CD4-positive, alpha-beta T cell treated with Interleukin-4 for 4 hours (primary cell): Measurements from ENCODE around the gene LILRA2.
"Not testable (repeated sequence)": the region's sequence is repeated elsewhere in the genome, so short reads cannot be mapped to it uniquely, and the experiment has no call there.

ENCODE experiments used
- DNase-seq: peaks from one replicate; pipeline ENCODE4 v3.0.0-alpha.2; 2020

LILRA2 gene

GRCh38 chr19:54571715-54572615 is 1.6 kb upstream of the LILRA2 start:
- not testable (repeated sequence) for DNase-seq

- no peak for DNase-seq
Measured at GRCh38 chr19:54572696-54573311, 786 bp upstream of the LILRA2 start.

- DNase-seq = no peak
Measured at GRCh38 chr19:54574051-54574450, 461 bp downstream of the LILRA2 start.

- DNase-seq = no peak
Measured at GRCh38 chr19:54574527-54575056, 1.0 kb downstream of the LILRA2 start.

GRCh38 chr19:54575205-54575604 is 1.6 kb downstream of the LILRA2 start:
- not testable (repeated sequence) for DNase-seq

GRCh38 chr19:54576411-54576976 is 2.9 kb downstream of the LILRA2 start:
- DNase-seq = no peak

- DNase-seq = no peak
Measured at GRCh38 chr19:54577334-54577733, 3.7 kb downstream of the LILRA2 start.

GRCh38 chr19:54578268-54578667 is 4.7 kb downstream of the LILRA2 start:
- not testable (repeated sequence) for DNase-seq

GRCh38 chr19:54586397-54586796 is 12.8 kb downstream of the LILRA2 start:
- no peak for DNase-seq

GRCh38 chr19:54587026-54587425 is 13.4 kb downstream of the LILRA2 start:
- DNase-seq = no peak

- not testable (repeated sequence) for DNase-seq
Measured at GRCh38 chr19:54593445-54593844, 19.9 kb downstream of the LILRA2 start, which contains the start of gene LILRA1. LILRA1 (plus strand) TSS chr19:54593632; CDS start chr19:54594245, 613 bp downstream.

GRCh38 chr19:54593931-54594626 is 20.5 kb downstream of the LILRA2 start:
- not testable (repeated sequence) for DNase-seq

GRCh38 chr19:54594737-54595136 is 21.1 kb downstream of the LILRA2 start:
- no peak for DNase-seq

GRCh38 chr19:54595680-54596436 is 22.3 kb downstream of the LILRA2 start:
- not testable (repeated sequence) for DNase-seq

- no peak for DNase-seq
Measured at GRCh38 chr19:54600212-54600611, 26.6 kb downstream of the LILRA2 start.

GRCh38 chr19:54606230-54606629 is 32.6 kb downstream of the LILRA2 start:
- DNase-seq = no peak

GRCh38 chr19:54606891-54607784 is 33.5 kb downstream of the LILRA2 start:
- DNase-seq = peak; percentile 14

- DNase-seq = no peak
Measured at GRCh38 chr19:54607785-54608150, 34.2 kb downstream of the LILRA2 start.

- DNase-seq = no peak
Measured at GRCh38 chr19:54608205-54608604, 34.6 kb downstream of the LILRA2 start.

GRCh38 chr19:54608792-54609191 is 35.2 kb downstream of the LILRA2 start:
- no peak for DNase-seq

- no peak for DNase-seq
Measured at GRCh38 chr19:54609356-54609791, 35.8 kb downstream of the LILRA2 start.
